Left colon (tissue), 2 donors: ENCODE measurements around the gene CKMT2. TPM values are rescaled to one million over a fixed set of nuclear protein-coding genes. Genes with fewer than 3 reads are reported as not detected.

Source experiments
- ATAC-seq: fragments of 200-7000 bp; cut with Tn5 transposase; one replicate; pipeline ENCODE4 v1.9.1; 2020; ENCODE audit warnings: mild to moderate bottlenecking, moderate library complexity
- DNase-seq, 2 donors: peaks; one replicate each; pipeline ENCODE4 v3.0.0-alpha.2; 2020
- intact Hi-C, 2 donors: fragments of 100-400 bp; cut with DNase I in 1 of 2; cut with micrococcal nuclease in 1 of 2; formaldehyde crosslinking; loops; one replicate each; pipeline versions ENCODE4 v1.11.2 to v1.14.0; 2022; cut with DNase I, micrococcal nuclease
- long read RNA-seq: library from polyadenylated mRNA; unstranded; transcript quantifications from one replicate; pipeline ENCODE4 v2.0.0, GENCODE V29; 2021
- total RNA-seq, 2 donors: library from RNA; stranded (reverse); fragmentation: NEBNext Ultra II Directional; extraction: Animal tissue kit (Norgen Biotek cat#: 25700); gene quantifications; one replicate each; pipeline ENCODE4 v1.2.1, GENCODE V29; 2021
- donor health status: DM: no; HTN: no; CAD: no.
- donor health status: DM: yes; HTN: yes; CAD: no.

CKMT2 gene
- total RNA-seq, result 1 to 10 TPM in 1 of 2 donors, under 1 TPM in 1; 0.64 to 2.0 TPM
- long read RNA-seq, partial matches to known transcripts, result 0 of 1 reads
- long read RNA-seq, other reads (novel, unspliced or antisense), result 1 of 1 reads

DNA sequence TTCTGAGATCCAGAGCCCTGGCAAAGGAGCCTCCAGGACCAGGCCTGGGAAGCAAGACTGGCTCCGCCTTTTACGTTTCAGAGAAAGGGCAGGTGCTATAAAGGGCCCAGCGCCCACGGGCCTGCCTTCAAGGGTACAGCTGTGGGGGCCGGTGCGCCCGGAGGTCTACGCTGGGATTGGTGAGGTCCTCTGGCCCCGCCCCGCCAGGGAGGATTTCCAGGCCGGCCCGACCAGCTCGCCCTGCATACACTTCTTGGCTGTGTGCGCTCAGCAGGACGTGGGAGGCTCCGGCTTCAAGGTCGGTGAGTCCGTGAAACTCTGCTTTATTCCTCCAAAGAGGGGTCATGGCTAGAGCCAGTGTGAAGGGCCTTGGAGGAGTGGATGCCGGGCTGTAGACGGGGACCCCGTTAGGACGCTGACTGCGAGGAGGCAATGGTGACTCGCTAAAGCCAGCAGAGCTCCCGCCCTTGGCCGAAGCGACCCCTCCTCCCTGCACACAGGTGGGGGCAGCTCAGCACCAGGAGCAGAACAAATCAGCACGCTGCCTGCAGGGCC is at the start of gene CKMT2:
TSS of gene CKMT2 (plus strand) at position 243 of the 555 bp plus-strand sequence. CDS start 17,811 bp downstream, outside the sequence.
- DNase-seq, result peak; percentile 57 to 72
- intact Hi-C loops, result no loop called here
- peak; percentile 96 for ATAC-seq

DNA sequence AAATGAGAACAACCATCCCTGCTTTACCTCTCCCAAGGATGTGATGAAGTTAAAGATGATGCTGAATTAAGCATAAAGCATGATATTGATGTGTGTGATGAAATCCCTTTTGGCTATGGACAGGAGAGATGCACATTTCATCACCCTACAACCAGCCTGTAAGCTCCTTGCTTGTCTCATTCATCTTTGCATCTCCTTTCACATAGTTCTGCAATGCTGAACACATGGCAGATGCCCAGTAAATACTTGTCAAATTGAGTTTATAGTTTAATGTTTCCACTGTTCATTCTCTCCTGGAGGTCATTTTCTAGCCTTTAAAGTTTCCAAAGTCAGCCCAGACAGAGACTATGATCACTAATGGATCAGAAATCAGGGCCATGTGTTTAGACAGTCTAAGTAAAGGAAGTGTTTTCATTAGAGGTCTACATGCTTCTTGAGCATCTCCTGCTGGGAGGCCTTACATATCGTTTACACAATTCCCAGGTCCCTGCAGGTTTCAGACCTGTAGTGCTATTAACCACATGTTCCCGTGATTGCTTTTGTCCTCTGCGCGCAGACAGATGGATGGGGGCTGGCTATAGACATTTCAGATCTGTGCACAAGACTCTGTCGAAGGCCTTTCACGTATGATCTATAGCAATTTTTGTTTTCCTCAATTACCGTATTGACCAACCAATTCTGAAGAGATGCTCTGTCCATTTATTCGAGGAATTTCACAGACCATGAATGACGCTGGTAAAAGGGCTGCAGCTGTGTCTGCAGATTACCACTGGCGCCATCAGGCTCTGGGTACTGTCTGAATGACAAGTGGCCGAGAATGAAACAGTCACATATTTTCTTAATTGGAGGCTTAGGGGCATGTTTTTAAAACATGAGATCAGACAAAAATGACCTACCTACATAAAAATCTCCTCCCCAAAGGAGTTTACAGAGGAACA is 49.0 kb upstream of the CKMT2 start:
- DNase-seq, result no peak
- intact Hi-C loops, result no loop called here
- ATAC-seq, result no peak

DNA sequence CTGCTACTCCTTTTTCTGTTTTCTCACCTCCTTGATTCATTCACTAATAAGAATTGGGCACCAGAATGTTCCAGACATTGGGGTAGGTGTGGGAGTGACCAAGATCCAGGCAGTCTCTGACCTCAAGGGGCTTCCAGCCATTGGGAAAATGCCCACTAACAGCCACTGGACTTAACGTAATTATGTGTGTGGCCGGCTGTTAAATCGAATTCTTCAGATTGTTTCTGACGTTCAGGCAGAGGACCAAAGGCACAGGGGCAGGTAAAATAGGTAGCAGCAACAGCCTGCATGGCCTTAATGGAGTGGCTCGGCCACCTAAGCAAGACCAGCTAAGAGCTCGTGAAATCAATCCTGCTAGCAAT is 48.4 kb upstream of the CKMT2 start:
- intact Hi-C loops, result no loop called here
- no peak for ATAC-seq
- DNase-seq, result no peak

DNA sequence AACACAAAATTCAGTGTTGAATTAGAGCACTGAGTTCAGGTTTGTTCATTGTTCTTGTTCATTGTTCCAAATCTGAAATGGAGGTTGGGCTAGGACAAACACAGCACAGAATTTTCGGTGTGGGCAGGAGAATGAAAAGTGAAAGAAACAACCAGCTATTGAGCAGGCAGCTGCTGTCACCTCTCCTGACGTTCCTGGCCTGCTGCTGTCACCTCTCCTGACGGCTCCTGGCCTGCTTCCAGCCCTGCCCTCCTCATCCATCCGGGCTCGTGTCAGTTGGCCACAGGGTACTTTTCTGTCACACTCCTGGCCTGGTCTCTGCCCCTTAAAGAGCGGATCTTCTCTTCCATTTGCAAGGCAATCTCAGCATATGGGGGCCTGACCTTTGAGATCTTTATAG is 45.2 kb upstream of the CKMT2 start:
- peak in 1 of 2 donors; percentile 45 for DNase-seq
- ATAC-seq, result peak; percentile 76
- intact Hi-C loops, result no loop called here

DNA sequence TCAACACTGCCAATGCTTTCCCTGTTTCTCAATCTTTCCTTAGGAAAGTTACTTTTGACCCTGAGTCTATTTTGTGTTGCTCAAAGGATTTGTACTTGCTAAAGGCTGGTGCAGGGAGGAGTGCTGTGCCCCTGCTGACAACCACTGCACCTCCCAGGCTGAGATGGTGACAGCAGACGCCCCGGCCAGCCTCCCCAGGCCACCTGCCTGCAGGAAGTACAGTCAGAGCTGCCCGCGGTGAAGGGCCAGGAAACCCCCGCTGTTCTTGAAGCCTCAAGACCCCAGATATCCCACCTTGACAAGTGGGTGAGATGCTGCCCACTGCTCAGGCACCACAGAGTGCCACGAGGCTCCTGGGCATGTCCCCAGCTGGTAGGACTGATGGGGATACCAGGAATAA is 44.2 kb upstream of the CKMT2 start:
- intact Hi-C loops, result no loop called here
- no peak for ATAC-seq

DNA sequence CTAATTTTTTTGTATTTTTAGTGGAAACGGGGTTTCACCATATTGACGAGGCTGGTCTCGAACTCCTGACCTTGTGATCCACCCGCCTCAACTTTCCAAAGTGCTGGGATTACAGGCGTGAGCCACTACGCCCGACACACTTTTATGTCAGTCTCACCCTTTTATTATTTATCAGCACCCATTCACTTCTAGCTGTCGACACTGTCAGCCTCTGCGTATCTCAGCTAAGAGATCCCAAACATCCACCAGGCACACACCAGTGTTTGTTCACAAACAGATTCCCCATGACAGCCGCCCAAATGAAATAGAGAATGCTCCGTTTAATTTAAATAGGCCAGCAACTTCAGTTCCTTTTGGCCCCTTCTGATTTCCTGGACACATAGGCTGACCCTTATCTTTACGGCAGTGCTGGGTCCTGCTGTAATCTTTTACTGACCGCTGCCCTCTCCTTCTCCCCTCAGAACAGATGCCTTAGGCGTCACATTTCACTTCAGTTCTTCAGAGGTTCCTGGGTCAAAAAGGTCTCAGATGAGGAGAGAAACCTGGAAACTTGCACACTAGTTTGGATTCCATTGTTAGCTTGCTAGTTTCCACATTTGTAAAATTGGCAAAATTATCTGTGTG is 43.1 kb upstream of the CKMT2 start:
- DNase-seq, result no peak
- ATAC-seq, result no peak
- intact Hi-C loops, result no loop called here

More for the DNA sequence above, 44.2 kb upstream of the CKMT2 start:
- no peak for DNase-seq

DNA sequence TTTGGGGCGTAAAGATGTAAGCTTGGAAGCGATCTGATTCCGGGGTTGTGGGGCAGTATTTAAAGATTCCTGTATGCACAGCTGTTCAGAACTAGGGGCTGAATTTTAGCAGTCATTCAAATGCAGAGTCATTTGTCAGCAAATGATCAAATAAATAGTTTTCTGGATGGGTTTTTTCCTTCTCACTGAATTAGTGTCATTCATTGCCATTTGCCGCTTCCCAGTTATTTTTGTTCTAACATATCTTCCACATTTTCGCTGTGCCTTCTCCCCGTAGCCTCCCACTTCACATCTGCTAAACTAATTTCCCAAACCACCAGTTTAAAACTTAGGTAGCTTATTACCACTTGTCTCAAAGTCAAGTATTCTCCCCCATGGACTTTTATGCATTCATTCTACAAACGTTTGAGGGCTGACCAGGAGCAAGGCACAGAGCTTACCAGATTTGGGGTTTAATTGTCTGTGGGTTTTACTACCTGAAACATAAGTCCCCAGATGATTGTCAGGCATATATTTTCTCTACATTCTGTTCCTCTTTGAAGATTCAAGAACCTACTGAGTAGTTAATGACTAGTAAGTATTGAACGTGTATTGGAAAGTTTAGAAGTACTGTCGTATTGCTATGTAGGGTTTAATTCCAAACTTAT is 41.3 kb upstream of the CKMT2 start:
- intact Hi-C loops, result no loop called here
- ATAC-seq (no peak), DNase-seq (no peak)

DNA sequence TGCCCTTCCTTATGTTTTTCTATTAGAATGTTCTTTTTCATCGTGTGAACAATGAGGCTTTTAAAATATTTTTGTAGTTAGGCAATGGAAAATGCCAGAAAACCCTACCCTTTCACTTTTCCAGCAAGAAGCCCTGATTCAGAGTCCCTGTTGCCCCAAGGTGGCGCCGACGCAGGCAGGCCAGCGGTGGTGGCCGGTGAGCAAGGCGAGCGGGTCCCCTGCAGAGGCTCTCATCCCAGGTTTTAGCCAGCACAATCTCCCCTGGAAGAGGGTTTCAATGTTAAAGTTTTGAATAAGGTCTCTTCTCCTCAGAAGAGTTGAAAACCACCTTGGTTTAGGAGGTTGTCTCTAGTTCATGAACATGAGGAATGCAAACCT is 40.8 kb upstream of the CKMT2 start:
- no peak for ATAC-seq
- no peak for DNase-seq
- intact Hi-C loops, result no loop called here

DNA sequence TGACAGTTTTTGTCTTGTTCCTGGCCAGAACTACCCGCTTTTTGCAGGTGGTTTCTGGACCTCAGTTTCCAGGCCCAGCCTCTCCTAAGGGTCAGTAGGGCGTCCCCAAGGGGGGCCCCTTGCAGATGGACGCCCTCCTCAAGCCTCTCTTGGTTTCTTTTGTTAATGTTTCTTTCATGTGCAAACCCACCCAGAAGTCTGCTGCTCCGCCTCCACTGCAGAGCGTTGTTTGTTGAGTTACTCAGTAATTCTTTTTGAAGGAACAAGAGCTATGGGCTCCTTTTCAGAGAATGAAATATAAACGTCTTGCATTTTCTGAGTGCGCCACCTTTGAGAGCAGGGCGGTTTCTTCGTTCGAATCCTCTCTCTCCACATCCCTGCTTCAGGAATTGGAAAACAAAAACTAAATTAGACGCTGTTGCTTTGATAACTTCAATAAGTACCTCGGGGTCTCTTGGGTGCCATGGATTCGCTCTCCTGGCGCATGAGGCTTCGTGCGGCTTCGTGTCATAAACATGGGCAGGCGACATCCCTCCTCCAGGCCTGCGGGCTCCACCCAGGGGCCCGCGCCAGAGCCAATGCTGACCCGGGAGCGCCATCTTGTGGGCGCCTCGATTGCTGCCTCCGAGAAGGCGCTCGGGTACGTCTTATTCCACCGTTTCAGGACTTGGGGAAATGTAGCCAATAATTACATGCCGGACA is 38.3 kb upstream of the CKMT2 start:
- DNase-seq, result peak; percentile 56 to 87
- intact Hi-C loops, result no loop called here
- peak; percentile 98 for ATAC-seq

DNA sequence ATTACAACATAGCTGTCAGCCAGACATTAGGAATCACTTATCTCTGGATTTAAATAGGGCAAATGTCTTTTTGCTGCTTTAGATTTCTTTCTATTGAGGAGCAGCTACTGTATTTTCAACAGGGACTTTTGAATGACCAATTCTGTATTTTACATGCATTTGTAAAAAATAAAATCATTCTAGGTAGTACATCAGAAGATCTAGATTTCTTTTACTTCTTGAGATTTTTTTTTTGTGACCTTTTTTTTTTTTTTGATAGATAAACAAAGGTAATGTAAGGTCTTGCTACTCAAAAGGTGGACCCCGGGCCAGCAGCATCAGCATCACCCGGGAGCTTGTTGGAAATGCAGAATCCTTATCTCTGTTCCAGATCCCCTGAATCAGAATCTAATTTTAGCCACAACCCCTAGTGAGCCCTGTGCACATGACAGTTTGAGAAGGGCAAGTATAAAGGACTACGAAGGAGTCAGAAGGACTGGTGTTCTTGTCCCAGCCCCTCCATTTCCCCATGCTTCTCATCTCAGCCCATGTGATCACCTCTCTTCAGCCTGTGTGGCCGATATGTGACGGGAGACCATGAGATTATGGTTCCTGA is 37.7 kb upstream of the CKMT2 start:
- DNase-seq (no peak), ATAC-seq (no peak)
- intact Hi-C loops, result no loop called here

DNA sequence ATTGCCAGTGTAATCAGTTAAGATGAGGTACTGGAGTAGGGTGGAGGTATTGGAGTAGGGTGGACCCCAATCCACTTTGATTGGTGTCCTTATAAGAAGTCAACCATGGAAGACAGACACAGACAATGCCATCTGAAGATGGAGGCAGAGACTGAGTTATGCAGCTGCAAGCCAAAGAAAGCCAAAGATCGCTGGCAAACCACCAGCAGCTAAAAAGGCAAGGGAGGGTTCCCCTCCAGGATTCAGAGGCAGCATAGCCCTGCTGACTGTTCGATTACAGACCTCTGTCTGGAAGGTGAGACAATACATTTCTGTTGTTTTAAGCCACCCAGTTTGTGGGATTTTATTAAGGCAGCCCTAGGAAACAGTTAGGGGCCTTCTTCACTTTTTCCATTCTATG is 30.5 kb upstream of the CKMT2 start:
- intact Hi-C loops, result no loop called here
- no peak for ATAC-seq
- DNase-seq, result no peak

DNA sequence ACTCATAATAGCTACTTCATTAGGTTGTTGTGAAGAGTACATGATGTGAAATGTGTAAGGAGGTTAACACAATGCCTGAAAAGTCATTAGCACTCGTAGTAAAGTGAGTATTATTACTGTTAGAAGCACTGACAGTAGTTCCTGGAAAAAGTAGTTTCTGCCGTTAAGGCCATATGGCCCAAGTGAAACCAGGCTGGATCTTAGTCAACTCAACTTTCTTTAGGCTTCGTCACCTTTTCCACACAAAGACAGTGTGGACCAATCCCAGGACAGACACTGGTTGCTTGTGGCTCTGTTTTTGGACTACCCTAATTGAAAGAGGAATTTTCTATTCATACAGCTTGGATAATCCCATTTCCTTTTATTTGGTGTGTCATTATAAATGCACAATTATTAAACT is 29.4 kb upstream of the CKMT2 start:
- no peak for ATAC-seq
- DNase-seq, result no peak
- intact Hi-C loops, result no loop called here

DNA sequence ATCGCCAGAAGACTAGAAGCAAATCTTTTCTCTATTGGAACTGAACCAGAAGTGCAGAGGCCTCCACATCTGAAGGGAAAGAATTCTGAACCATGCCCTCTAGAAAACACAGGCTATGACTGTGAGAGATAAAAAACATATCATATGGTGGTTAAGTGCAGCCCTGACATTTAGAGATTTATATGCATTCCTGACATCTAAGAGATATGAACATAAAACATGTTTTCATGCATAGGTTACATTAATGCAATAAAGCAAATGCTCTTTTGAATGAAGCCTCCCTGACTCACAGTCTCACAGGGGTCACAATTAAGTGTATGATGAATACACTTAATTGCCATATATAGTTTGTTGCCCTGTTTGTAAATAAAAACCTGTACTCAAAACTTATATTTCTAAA is 28.9 kb upstream of the CKMT2 start:
- intact Hi-C loops, result no loop called here
- DNase-seq (no peak), ATAC-seq (no peak)

DNA sequence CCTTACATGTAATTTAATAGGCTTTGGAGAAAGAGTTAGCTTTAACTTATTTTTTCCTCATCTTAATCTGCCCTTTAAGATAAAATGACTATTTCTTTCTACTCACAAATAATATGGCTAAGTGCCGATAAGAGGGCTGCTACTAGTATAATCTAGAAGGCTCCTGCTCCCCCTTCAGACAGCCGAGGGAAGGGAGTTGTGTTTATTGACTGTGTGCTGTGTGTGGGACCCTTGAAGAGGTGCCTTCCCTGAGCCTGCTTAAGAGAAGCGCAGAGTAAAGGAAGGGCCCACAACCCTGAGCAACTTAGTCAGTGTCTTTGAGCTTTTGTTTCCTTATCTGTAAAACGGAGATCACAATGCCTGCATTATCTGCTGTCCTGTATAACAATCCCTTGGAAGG is 28.1 kb upstream of the CKMT2 start:
- DNase-seq (no peak), ATAC-seq (no peak)
- intact Hi-C loops, result no loop called here

DNA sequence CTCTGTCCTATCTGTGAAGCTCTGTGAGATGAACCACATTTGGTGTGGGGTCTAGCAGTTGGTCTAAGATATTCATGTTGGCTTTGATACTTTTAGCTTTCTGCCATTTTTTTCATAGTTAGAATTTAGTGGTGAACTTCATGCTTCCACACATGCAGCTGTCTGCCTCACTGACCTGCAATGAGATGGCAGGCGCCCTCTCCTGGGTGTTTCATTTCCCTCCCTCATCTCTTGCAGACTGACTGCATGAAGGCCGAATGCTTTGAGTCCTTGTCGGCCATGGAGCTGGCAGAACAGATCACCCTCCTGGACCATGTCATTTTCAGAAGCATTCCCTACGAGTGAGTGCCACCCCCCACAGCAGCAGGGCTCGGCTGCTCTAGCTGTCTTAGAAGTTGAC is 26.1 kb upstream of the CKMT2 start:
- ATAC-seq (no peak), DNase-seq (no peak)
- intact Hi-C loops, result no loop called here

DNA sequence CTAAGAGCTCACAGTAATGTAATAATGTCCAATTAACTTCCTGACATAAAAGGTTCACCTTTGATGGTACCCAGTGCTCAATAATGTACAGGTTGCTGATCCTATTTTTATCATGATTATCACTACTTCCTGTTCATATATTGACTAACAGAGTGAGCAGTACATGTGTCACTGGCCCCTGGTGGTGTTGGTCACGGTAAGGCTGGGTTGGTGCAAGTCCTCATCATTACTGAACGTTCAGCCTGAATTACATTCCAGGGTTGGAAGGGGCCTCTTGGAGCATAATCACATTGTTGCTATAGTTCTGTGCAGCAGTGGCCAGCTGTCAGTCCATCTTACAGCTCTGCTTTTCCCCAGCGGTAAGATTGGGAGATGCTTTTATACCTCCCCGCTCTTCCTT is 24.2 kb upstream of the CKMT2 start:
- no peak for DNase-seq
- ATAC-seq, result no peak
- intact Hi-C loops, result no loop called here

DNA sequence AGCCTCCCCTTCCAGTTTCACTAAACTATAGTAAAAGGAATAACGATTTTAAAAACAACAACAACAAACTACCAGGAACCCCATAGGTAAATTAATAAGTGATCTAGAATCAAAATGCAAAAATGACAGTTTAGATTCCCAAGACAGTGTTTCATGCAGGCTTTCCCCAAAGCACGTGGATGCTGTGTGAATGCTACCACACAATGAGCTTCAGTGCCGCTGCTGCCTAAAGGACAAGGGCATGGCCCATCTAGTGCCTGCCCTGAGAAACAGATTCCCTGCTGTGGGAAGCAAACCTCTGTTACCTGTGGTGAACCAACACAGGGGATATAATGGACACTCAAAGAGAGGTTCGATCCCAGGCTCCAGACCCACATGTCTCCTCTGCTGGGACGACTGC is 23.7 kb upstream of the CKMT2 start:
- intact Hi-C loops, result no loop called here
- ATAC-seq (no peak), DNase-seq (no peak)

DNA sequence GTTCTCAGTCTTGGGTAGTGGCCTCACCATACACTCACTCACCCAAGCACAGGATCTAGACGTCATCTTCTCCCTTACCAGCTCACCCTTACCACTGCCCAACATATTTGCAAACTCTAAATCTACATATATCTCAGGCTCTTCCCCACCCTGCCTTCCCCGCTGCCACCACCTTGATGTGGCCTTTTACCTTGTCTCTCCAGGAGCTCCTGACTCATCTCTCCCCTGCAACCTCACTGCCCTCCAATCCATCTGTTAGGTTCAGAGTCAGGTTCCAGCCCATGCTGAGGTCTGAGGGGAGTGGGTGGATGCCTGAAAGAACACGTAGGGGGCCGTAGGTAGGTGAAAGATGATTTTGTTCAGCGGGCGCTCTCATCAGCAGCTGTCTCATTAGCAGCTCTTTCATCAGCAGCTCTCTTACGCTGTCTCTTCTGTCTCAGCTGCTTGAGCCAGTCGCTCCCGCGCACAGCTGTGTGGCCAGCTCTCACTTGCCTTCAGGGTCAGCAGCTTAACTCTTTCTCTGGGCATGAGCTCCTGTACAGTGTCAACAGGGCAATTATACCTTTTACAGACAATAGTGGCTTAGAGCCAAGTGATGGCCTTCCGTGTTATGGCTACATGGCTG is 23.1 kb upstream of the CKMT2 start:
- intact Hi-C loops, result no loop called here
- no peak for DNase-seq
- ATAC-seq, result no peak
